ENCODE data around the gene KCNH1.

DNA sequence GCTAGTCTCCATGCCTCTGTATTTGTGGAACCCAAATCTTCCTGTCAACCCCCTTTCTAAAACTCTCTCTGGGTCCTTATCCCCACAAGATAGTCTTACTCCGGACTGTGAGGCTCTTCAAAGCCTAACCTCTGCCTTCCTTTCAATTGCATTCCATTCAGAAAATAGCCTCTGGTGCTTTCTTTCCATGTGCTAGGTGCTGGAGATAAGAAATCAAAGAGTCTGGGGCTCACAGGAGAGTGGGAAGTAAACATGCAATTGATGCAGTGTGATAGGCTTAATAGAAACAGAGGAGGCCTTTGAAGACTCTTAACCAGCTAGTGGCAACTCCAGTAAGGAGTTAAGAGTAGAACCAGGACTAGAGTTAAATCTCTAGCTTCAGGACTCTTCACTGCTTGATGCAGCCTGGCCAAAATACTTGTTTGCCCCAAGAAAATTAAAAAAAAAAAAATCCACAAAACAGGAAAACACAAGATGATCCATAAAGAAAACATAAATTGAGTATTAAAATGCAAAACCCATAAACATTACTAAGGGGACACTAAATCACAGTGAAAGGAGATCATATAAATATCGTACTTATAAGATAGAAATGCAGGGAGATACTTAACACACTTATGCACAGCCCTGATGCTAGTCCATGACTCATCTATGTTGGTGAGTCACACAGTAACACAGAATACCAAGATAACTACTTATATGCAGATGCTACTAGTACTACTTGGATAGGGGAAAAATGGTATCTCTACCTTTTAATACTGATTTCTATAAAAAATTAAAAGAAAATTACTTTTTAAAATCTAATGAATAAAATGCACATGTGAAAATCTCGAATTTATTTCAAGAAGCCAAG is 341.5 kb downstream of the KCNH1 start:
- TF ChIP-seq, protein P1, sequence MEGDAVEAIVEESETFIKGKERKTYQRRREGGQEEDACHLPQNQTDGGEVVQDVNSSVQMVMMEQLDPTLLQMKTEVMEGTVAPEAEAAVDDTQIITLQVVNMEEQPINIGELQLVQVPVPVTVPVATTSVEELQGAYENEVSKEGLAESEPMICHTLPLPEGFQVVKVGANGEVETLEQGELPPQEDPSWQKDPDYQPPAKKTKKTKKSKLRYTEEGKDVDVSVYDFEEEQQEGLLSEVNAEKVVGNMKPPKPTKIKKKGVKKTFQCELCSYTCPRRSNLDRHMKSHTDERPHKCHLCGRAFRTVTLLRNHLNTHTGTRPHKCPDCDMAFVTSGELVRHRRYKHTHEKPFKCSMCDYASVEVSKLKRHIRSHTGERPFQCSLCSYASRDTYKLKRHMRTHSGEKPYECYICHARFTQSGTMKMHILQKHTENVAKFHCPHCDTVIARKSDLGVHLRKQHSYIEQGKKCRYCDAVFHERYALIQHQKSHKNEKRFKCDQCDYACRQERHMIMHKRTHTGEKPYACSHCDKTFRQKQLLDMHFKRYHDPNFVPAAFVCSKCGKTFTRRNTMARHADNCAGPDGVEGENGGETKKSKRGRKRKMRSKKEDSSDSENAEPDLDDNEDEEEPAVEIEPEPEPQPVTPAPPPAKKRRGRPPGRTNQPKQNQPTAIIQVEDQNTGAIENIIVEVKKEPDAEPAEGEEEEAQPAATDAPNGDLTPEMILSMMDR (IDR thresholded peaks at IDR 0.05) = no peak
- TF ChIP-seq POLR2AphosphoS5 (IDR thresholded peaks at IDR 0.05) = no peak

Data from prostate gland (tissue), 2 donors.